ENCODE measurements around the gene SCRT2. TPM values are rescaled to one million over a fixed set of nuclear protein-coding genes. Genes with fewer than 3 reads are reported as not detected.

The SCRT2 gene
- total RNA-seq, 1 experiment from 2014 or later = 0.20 TPM

DNA sequence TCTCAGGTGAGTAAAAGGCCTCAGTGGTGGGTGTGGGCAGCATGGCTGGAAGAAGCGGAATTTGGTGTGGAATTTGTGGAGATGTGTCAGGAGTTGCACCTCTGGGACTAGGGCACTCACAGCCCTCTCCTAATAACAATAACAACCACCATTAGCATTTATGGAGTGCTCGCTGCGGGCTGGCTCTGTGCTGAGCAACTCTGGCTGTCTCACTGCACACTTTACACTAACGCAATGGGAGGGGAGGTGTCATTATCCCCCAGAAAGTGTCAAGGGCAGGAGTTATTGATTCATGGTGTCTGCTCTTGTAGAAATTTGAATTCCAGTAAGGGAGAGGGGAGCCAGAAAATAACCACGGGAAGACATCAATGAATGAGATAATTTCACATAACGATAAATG, 22.7 kb upstream of the SCRT2 start (continued):
- TF ChIP-seq, protein P1, sequence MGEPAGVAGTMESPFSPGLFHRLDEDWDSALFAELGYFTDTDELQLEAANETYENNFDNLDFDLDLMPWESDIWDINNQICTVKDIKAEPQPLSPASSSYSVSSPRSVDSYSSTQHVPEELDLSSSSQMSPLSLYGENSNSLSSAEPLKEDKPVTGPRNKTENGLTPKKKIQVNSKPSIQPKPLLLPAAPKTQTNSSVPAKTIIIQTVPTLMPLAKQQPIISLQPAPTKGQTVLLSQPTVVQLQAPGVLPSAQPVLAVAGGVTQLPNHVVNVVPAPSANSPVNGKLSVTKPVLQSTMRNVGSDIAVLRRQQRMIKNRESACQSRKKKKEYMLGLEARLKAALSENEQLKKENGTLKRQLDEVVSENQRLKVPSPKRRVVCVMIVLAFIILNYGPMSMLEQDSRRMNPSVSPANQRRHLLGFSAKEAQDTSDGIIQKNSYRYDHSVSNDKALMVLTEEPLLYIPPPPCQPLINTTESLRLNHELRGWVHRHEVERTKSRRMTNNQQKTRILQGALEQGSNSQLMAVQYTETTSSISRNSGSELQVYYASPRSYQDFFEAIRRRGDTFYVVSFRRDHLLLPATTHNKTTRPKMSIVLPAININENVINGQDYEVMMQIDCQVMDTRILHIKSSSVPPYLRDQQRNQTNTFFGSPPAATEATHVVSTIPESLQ (CRISPR knock-in tag; IDR thresholded peaks at IDR 0.05) = no peak
- no peak for TF ChIP-seq NR3C1 (CRISPR knock-in tag; conservative IDR thresholded peaks at IDR 0.05; ENCODE audit: low read depth)

- ChIA-PET CTCF (no interaction called here), POLR2A (no interaction called here)
- no peaks in the 10 kb centered on the region for H3K36me3 Mint-ChIP-seq
- ATAC-seq (no peak), DNase-seq (ENCODE audit: low spot score) (no peak)
- peaks cover 3% of the 10 kb centered on the region; the same call in 1 of the 2 replicates for H3K27me3 Mint-ChIP-seq (ENCODE audit: low read depth)
- 0 out of 2 replicates have a peak overlapping the region, but pooled peaks have one; percentile 57 for H3K27ac Mint-ChIP-seq
- peaks cover 34% of the 10 kb centered on the region for H3K4me1 Mint-ChIP-seq
- H3K9me3 Mint-ChIP-seq = peaks cover 5% of the 10 kb centered on the region; the same call in 1 of the 2 replicates
- TF ChIP-seq PRRX2 (CRISPR knock-in tag; IDR thresholded peaks at IDR 0.05) (no peak), NR3C1 (CRISPR knock-in tag; conservative IDR thresholded peaks at IDR 0.05; ENCODE audit: low read depth) (no peak), GABPB1 (CRISPR knock-in tag; IDR thresholded peaks at IDR 0.05) (no peak), TCF7 (CRISPR knock-in tag; IDR thresholded peaks at IDR 0.05; ENCODE audit: low read depth) (no peak), NFATC4 (CRISPR knock-in tag; IDR thresholded peaks at IDR 0.05) (no peak), SMAD4 (CRISPR knock-in tag; IDR thresholded peaks at IDR 0.05) (no peak), HMGA2 (CRISPR knock-in tag; IDR thresholded peaks at IDR 0.05) (no peak), TP53 (CRISPR knock-in tag; IDR thresholded peaks at IDR 0.05) (no peak), IRF1 (CRISPR knock-in tag; IDR thresholded peaks at IDR 0.05) (no peak), ZBTB21 (CRISPR knock-in tag; IDR thresholded peaks at IDR 0.05; ENCODE audit: borderline replicate concordance) (no peak), FOXP4 (CRISPR knock-in tag; IDR thresholded peaks at IDR 0.05) (no peak), CREB1 (CRISPR knock-in tag; IDR thresholded peaks at IDR 0.05) (no peak), ZSCAN18 (CRISPR knock-in tag; IDR thresholded peaks at IDR 0.05) (no peak), RORB (CRISPR knock-in tag; IDR thresholded peaks at IDR 0.05) (no peak), GRHL2 (CRISPR knock-in tag; IDR thresholded peaks at IDR 0.05; ENCODE audit: insufficient replicate concordance, severe bottlenecking) (no peak), CTCF (IDR thresholded peaks at IDR 0.05) (no peak)
- TF ChIP-seq, protein P2, sequence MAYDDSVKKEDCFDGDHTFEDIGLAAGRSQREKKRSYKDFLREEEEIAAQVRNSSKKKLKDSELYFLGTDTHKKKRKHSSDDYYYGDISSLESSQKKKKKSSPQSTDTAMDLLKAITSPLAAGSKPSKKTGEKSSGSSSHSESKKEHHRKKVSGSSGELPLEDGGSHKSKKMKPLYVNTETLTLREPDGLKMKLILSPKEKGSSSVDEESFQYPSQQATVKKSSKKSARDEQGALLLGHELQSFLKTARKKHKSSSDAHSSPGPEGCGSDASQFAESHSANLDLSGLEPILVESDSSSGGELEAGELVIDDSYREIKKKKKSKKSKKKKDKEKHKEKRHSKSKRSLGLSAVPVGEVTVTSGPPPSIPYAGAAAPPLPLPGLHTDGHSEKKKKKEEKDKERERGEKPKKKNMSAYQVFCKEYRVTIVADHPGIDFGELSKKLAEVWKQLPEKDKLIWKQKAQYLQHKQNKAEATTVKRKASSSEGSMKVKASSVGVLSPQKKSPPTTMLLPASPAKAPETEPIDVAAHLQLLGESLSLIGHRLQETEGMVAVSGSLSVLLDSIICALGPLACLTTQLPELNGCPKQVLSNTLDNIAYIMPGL (CRISPR knock-in tag; IDR thresholded peaks at IDR 0.05) = no peak
- TF ChIP-seq, protein P3, sequence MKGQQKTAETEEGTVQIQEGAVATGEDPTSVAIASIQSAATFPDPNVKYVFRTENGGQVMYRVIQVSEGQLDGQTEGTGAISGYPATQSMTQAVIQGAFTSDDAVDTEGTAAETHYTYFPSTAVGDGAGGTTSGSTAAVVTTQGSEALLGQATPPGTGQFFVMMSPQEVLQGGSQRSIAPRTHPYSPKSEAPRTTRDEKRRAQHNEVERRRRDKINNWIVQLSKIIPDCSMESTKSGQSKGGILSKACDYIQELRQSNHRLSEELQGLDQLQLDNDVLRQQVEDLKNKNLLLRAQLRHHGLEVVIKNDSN (CRISPR knock-in tag; IDR thresholded peaks at IDR 0.05) = no peak
- TF ChIP-seq, protein P4, sequence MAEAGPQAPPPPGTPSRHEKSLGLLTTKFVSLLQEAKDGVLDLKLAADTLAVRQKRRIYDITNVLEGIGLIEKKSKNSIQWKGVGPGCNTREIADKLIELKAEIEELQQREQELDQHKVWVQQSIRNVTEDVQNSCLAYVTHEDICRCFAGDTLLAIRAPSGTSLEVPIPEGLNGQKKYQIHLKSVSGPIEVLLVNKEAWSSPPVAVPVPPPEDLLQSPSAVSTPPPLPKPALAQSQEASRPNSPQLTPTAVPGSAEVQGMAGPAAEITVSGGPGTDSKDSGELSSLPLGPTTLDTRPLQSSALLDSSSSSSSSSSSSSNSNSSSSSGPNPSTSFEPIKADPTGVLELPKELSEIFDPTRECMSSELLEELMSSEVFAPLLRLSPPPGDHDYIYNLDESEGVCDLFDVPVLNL (CRISPR knock-in tag; IDR thresholded peaks at IDR 0.05; ENCODE audit: borderline replicate concordance, low read depth) = no peak
- no peak overlapping the region for H3K4me3 Mint-ChIP-seq
Observed at GRCh38 chr20:697826-698225, 22.2 kb upstream of the SCRT2 start.
